Adrenal gland (tissue), 12 donors: ENCODE data around the gene CERS1. TPM values are rescaled to one million over a fixed set of nuclear protein-coding genes. Genes with fewer than 3 reads are reported as not detected.
A peak's percentile ranks its signal among the peaks of the same experiment; 100 is the strongest.
"Not testable (repeated sequence)": the region's sequence is repeated elsewhere in the genome, so short reads cannot be mapped to it uniquely, and the experiment has no call there.

Experiments used
- DNase-seq, 7 donors: peaks; one replicate each; pipeline ENCODE4 v3.0.0-alpha.2; 2019 to 2020
- H3K27ac ChIP-seq, 5 donors: fragments of 200-600 bp; sonication (generic) in 4 of 5; 1 replicate in 3 of 5; 2 replicates in 2 of 5; pipeline versions ENCODE4 v1.5.1 to v1.8.0; 2016 to 2020; ENCODE audit warnings: mild to moderate bottlenecking in 1 of 5
- H3K27me3 ChIP-seq: fragments of 200-600 bp; 2 replicates; pipeline ENCODE4 v1.8.0; 2021
- H3K36me3 ChIP-seq, 2 donors: fragments of 200-600 bp; replicated peaks in 1 of 2; 1 replicate in 1 of 2; 2 replicates in 1 of 2; pipeline versions ENCODE4 v1.5.1 to v1.8.0; 2018 to 2022
- H3K4me1 ChIP-seq, 2 donors: fragments of 200-600 bp; replicated peaks in 1 of 2; 1 replicate in 1 of 2; 2 replicates in 1 of 2; pipeline versions ENCODE4 v1.5.1 to v1.8.0; 2018 to 2021
- H3K4me3 ChIP-seq, 4 donors: fragments of 200-600 bp; sonication (generic) in 3 of 4; one replicate each; pipeline ENCODE4 v1.5.1; 2016 to 2018
- H3K9me3 ChIP-seq, 3 donors: fragments of 200-600 bp; sonication (generic) in 1 of 3; replicated peaks in 1 of 3; 1 replicate in 2 of 3; 2 replicates in 1 of 3; pipeline versions ENCODE4 v1.5.1 to v1.8.0; 2016 to 2021
- POLR2A ChIP-seq, 2 donors: fragments of 450-650 bp; IDR thresholded peaks; one replicate each; pipeline ENCODE4 v1.6.1; 2017; ENCODE audit warnings: antibody characterized with exemption in 2 of 2, mild to moderate bottlenecking in 2 of 2, moderate library complexity in 1 of 2
- WGBS, 4 donors: extraction: QIAGEN DNeasy Blood & Tissue Kit in 2 of 4; methylation state at CpG; one replicate each; pipeline versions ENCODE4 v1.1.5 to v1.1.7; 2013 to 2017; 5-methylcytosine and 5-hydroxymethylcytosine counted together
- intact Hi-C, 2 donors: fragments of 100-400 bp; cut with DNase I; formaldehyde crosslinking; loops; one replicate each; pipeline versions ENCODE4 v1.14.1 to v1.15.0; 2022 to 2023
- polyA plus RNA-seq, 3 donors: library from polyadenylated mRNA; stranded (reverse); fragments of 200-250 nt in 2 of 3; fragments of 350-450 nt in 1 of 3; fragmentation: Illumina TruSeq in 1 of 3; extraction: RNeasy Lipid Tissue Mini Kit (QIAGEN cat#74804) in 1 of 3; gene quantifications; one replicate each; pipeline ENCODE4 v1.2.3, GENCODE V29; 2013 to 2014
- total RNA-seq, 9 donors: library from RNA; depleted of rRNA in 4 of 9; stranded (reverse); fragments of >200 nt in 4 of 9; fragments of 120-200 nt in 1 of 9; fragmentation: NEBNext Ultra II Directional in 1 of 9; extraction: Animal tissue kit (Norgen Biotek cat#: 25700) in 1 of 9; gene quantifications; one replicate each; pipeline versions ENCODE4 v1.1.0 to v1.2.4, GENCODE V29; 2013 to 2023
- TF ChIP-seq, protein P1 (sequence below), 6 experiments: fragments of 450-650 bp in 4 of 6; fragments of 200-600 bp in 2 of 6; sonication (generic) in 1 of 6; IDR thresholded peaks; 1 replicate in 5 of 6; 2 replicates in 1 of 6; pipeline versions ENCODE4 v1.5.1 to v1.8.0; 2016 to 2021; ENCODE audit warnings: antibody characterized with exemption in 6 of 6, mild to moderate bottlenecking in 2 of 6, moderate library complexity in 1 of 6
- donor health status: healthy with polysubstance abuse.
- donor health status: Bipolar disorder and iron deficiency.
- donor health status: DM: yes; HTN: yes; CAD: no.
- donor health status: DM: no; HTN: no; CAD: no.
- donor health status: DM: no; HTN: no; CAD: no.
- donor health status: DM: yes; HTN: yes; CAD: no.

CERS1 gene
- total and polyA plus RNA-seq, 12 donors: 0.29 to 4.3 (median 1.8) TPM; not detected in 3

DNA sequence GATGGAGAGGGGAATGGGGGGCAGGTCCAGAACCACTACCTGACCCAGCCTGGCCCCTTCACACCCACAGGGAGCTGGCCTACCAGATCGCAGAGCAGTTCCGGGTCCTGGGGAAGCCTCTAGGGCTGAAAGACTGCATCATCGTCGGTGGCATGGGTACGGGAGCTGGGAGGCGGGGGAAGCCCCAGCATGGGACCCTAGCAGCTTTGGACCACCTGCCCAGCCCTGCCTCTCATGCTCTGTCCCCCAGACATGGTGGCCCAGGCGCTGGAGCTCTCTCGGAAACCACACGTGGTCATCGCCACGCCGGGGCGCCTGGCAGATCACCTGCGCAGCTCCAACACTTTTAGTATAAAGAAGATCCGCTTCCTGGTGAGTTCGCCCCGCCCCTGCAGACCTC lies 25.6 kb upstream of the CERS1 start:
- peaks cover 0 to 52% of the 10 kb centered on the region in 2 donors for H3K36me3 ChIP-seq
- no peak overlapping the region for H3K27ac ChIP-seq
- no peaks in the 10 kb centered on the region for H3K27me3 ChIP-seq
- no peak overlapping the region for H3K4me3 ChIP-seq
- H3K4me1 ChIP-seq: peaks cover 21% of the 10 kb centered on the region in 2 donors
- DNase-seq: no peak
- H3K9me3 ChIP-seq: no peaks in the 10 kb centered on the region
- TF ChIP-seq POLR2A (IDR thresholded peaks at IDR 0.05): no peak
- TF ChIP-seq, protein P1, sequence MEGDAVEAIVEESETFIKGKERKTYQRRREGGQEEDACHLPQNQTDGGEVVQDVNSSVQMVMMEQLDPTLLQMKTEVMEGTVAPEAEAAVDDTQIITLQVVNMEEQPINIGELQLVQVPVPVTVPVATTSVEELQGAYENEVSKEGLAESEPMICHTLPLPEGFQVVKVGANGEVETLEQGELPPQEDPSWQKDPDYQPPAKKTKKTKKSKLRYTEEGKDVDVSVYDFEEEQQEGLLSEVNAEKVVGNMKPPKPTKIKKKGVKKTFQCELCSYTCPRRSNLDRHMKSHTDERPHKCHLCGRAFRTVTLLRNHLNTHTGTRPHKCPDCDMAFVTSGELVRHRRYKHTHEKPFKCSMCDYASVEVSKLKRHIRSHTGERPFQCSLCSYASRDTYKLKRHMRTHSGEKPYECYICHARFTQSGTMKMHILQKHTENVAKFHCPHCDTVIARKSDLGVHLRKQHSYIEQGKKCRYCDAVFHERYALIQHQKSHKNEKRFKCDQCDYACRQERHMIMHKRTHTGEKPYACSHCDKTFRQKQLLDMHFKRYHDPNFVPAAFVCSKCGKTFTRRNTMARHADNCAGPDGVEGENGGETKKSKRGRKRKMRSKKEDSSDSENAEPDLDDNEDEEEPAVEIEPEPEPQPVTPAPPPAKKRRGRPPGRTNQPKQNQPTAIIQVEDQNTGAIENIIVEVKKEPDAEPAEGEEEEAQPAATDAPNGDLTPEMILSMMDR (IDR thresholded peaks at IDR 0.05): no peak
- WGBS, 4 donors: 94 to 98% (median 95%) methylated on average over 4 to 17 of the region's 17 CpGs
- intact Hi-C loops: loop anchor here in 1 of 2 donors (10.0 kb wide), 1 partner anchor 457 kb away; no protein-coding TSS in a partner anchor

DNA sequence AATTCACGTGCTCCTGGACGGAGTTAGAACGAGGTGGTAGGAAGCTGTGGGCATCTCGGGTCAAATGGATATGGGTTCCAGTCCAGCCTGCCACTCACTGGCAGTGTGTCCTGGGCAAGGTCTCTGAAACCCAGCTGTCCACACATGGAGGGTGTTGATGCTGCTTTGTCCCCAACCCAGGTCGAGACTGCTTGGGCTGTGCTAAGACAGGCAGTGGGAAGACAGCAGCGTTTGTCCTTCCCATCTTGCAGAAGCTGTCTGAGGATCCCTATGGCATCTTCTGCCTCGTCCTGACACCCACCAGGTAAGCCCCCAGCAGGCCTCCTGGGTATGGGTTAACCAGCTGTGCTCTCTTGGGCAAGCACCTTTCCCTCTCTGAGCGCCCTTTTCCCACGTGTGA lies 24.4 kb upstream of the CERS1 start:
- intact Hi-C loops: loop anchor here in 1 of 2 donors (10.0 kb wide), 1 partner anchor 456 kb away; no protein-coding TSS in a partner anchor
- 36 to 57% (median 51%) methylated on average over 5 to 9 of the region's 9 CpGs for WGBS, 4 donors
- DNase-seq: no peak
- H3K4me1 ChIP-seq: peaks cover 21 to 26% of the 10 kb centered on the region in 2 donors
- peak overlapping the region in 1 of 5 donors; percentile 73 for H3K27ac ChIP-seq
- no peaks in the 10 kb centered on the region for H3K9me3 ChIP-seq
- peaks cover 0 to 40% of the 10 kb centered on the region in 2 donors for H3K36me3 ChIP-seq
- H3K4me3 ChIP-seq: peak overlapping the region in 2 of 4 donors; percentile 71 to 79
- no peaks in the 10 kb centered on the region for H3K27me3 ChIP-seq
- TF ChIP-seq, protein P1 (IDR thresholded peaks at IDR 0.05): no peak
- no peak for TF ChIP-seq POLR2A (IDR thresholded peaks at IDR 0.05)

- H3K27ac ChIP-seq: peak overlapping the region in 4 of 5 donors; percentile 3 to 73 (median 68)
- TF ChIP-seq, protein P1 (IDR thresholded peaks at IDR 0.05): no peak
- no peak for TF ChIP-seq POLR2A (IDR thresholded peaks at IDR 0.05)
- WGBS, 4 donors: 0 to 1% (median 0%) methylated on average over 15 of the region's 15 CpGs
Measured at GRCh38 chr19:18919900-18920214, 23.9 kb upstream of the CERS1 start.

DNA sequence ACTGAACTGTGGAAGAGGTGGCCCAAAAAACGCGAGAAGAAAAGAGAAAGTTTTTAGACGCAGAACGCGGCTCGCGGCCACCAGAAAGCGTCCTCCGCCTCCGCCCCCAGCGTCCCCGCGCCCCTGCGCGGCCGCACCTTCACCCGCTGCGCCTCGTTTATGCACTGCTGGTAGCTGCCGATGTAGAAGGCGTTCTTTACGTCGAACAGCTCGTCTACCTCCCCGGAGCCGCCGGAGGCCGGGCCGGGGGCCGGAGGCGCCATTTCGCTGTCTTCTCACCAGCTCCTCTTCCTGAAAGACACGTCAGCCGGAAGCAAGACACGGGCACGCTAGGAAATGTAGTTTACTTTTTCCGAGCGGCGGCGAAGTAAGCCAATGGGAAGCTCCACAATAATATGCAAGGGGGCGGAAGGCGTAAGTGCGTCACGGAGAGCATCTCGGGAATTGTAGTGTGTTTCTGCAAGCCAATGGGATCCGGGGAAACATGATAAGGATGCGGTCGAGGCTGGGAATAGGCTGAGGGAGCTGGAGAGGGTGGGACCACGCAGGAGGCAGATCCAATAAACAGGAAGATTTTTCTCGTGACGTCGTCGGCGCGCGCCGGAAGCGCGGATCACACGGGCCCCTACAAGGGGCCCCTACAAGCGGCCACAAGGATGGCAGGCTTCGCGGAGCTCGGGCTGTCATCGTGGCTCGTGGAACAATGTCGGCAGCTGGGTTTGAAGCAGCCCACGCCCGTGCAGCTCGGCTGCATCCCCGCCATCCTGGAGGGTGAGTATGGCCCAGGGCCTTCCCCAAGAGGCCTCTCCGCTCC lies 23.3 kb upstream of the CERS1 start, which contains the start of the genes COPE and DDX49:
COPE (minus strand) TSS at position 302 of the 814 bp plus-strand sequence; CDS start at position 263, 39 bp downstream.
DDX49 (plus strand) TSS at position 630 of the 814 bp plus-strand sequence; CDS start at position 657, 27 bp downstream.
- peak; percentile 97 to 100 (median 99) for DNase-seq
- intact Hi-C loops: no loop called here
- peaks cover 0 to 29% of the 10 kb centered on the region in 2 donors for H3K36me3 ChIP-seq

More at GRCh38 chr19:18919900-18920214, 23.9 kb upstream of the CERS1 start:
- Histone ChIP-seq H3K27me3 (no peaks in the 10 kb centered on the region), H3K4me1 (peaks cover 21 to 32% of the 10 kb centered on the region in 2 donors), H3K9me3 (no peaks in the 10 kb centered on the region), H3K4me3 (peak overlapping the region; percentile 30 to 80 (median 75)), H3K36me3 (peaks cover 0 to 35% of the 10 kb centered on the region in 2 donors)
- intact Hi-C loops: loop anchor here in 1 of 2 donors (10.0 kb wide), 1 partner anchor 455 kb away; no protein-coding TSS in a partner anchor
- no peak for DNase-seq

DNA sequence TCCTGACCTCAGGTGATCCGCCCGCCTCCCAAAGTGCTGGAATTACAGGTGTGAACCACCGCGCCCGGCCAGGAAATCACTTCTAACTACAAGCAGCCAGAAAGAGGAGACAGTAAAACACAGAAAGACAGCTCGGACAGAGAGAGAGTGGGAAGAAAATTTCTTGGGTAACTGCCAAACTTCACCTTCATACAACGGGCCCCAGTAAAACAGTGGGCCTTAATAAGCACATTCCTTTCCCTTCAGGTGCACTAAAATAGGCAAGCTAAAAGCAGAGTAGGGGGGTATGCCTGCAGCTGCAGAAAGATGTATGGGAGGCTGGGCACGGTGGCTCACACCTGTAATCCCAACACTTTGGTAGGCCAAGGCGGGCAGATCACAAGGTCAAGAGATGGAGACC lies 21.6 kb upstream of the CERS1 start:
- H3K9me3 ChIP-seq, H3K27ac ChIP-seq, intact Hi-C loops, H3K27me3 ChIP-seq, H3K4me3 ChIP-seq: not testable (repeated sequence)
- DNase-seq: peak in 1 of 7 donors; percentile 22
- 72 to 82% (median 78%) methylated on average over 7 to 9 of the region's 9 CpGs for WGBS, 4 donors
- peaks cover 0 to 25% of the 10 kb centered on the region in 2 donors for H3K36me3 ChIP-seq
- H3K4me1 ChIP-seq: peaks cover 21 to 33% of the 10 kb centered on the region in 2 donors

More for the DNA sequence above, 23.3 kb upstream of the CERS1 start, which contains the start of the genes COPE and DDX49:
- TF ChIP-seq, protein P1 (IDR thresholded peaks at IDR 0.05): peak in 1 of 6 experiments; percentile 18
- peak; percentile 84 to 96 for TF ChIP-seq POLR2A (IDR thresholded peaks at IDR 0.05)
- Histone ChIP-seq H3K4me1 (peaks cover 21 to 33% of the 10 kb centered on the region in 2 donors), H3K9me3 (no peaks in the 10 kb centered on the region), H3K4me3 (peak within 1 kb of the TSS; percentile 30 to 98 (median 80)), H3K27ac (peak within 1 kb of the TSS; percentile 62 to 93 (median 92)), H3K27me3 (no peaks in the 10 kb centered on the region)
- WGBS, 4 donors: 0 to 1% (median 0%) methylated on average over 17 to 72 of the region's 72 CpGs
